ENCODE data around the gene ANOS1.
"Not testable (repeated sequence)": the region's sequence is repeated elsewhere in the genome, so short reads cannot be mapped to it uniquely, and the experiment has no call there.

Gene ANOS1

DNA sequence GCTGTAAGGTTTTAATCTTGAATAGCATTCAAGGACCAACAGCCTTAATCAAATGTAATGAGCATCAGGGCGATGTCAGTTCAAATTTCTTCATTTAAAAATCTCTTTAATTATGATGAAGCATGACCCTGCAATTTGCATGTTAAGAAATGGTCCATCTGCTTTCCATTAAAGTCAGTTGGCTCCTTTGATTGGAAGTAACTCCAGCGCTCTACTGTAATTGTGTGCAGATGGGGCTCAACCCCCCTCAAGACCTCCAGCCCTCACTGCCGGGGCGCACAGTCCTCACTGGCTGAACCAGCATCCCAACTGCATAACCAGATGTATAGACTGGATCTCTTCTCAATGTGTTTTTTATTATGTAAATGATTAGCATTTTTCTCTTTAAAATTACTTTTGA lies 140.4 kb downstream of the ANOS1 start:
- DNase-seq, result no peak

DNA sequence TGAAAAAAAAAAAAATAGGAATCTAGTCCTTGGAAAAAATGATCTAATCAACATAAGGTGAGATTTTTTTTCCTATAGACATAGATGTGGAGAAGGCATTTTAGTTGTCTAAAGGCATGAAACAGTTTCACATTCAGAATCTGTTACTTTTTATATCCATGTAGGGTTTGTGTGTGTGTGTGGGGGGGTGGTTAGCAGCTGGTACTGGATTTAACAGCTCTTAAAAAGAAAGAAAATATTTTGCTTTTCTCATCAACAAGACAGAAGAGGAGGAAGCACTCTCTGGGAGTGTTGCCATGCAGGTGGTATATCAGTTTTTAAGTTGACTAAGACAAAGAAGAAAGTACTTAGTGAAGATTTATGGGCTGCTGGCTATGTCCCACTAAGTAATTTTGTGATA lies 145.0 kb downstream of the ANOS1 start:
- DNase-seq, result no peak

GRCh38 chrX:8579602-8580001 lies 152.3 kb downstream of the ANOS1 start:
- DNase-seq, result no peak

- DNase-seq, result no peak
Measured at GRCh38 chrX:8576821-8577220, 155.1 kb downstream of the ANOS1 start.

DNA sequence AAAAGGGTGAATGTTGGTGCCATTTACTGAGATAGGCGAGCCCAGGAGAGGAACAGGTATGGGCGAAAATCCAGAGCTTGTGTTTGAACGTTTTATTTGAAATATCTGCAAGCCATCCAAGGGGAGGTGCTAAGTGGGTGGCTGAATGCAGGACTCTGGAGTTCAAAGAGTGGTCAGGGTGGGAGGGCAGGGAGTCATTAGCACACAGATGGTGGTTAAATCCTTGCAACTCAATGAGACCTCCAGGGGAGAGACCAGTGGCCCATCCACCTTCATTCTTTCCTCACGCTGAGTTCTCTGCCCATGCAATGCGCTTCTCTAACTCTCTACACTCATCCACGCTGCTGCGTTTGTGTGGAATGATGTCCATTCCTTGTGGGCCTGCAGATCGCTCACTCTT lies 166.2 kb downstream of the ANOS1 start:
- no peak for DNase-seq

DNA sequence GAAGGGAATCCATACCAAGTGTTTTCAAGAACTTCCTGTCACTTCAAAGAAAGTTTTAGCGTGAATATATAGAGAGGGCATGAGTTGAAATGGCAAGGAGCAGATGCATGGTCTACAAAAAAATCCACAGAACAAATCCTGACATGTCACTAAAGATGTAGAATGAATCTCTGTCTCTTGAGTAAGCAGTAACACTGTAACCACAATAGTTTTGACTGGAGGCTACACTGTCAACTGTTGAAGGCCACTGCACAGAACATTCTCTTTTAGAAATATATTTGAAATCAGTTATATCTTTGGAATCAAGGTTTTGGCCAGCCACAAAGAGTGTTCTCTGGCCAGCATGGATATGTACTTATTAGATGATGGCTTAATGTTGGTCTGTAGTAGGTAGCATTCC lies 183.5 kb downstream of the ANOS1 start:
- no peak for DNase-seq

DNA sequence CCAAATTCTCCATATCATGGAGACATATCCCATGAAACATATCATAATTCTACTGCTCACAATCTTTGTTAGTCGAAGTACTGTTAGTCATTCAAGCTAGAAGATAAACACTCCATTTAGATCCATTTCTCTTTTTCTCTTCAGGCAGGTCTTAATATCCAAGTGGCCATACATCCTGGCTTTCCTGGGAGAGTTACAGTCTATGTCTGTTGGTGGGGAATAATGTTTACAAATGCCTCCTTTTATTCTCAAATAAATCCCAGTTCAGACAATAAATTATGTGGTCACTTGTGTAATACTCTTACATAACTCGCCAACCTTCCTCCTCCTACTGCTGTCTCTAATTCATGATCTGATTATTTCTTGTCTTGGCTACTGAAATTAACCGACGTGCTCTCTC lies 185.2 kb downstream of the ANOS1 start:
- no peak for DNase-seq

DNA sequence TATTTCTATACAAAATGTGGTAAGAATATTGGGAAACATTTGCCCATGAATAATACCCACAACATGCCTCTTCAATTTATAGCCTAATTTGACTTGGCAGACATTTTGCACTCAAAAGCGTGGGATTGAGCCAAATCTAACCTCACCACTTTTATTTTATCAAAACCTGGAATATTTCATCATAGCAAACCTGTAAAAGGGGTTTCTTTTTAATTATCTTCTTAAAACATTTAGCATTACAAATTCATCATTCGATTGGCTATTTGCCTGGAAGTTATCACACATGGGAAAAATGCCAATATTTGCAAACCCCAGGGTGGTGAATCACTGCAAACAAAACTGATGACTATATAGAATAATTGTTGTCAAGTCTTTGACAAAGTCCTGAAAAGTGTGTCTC lies 211.1 kb downstream of the ANOS1 start:
- no peak for DNase-seq

DNA sequence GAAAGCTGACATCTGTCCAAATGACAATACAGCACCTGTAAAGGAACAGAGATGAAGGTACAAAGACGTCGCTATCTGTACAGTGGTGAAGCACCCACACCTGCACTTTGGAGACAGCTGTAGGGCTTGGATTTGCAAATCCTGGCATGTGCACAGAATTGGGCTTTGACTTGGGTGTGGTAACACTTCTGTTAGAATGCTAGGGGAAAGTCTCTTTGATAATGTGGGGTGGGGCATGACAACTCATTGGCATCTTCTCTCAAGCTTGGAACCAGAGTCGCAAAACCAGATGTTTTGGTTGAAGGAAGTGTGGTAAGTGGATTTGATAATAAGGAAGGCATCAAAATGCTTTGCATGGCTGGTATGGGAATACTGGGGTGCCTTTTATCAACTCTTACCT lies 211.8 kb downstream of the ANOS1 start:
- no peak for DNase-seq

DNA sequence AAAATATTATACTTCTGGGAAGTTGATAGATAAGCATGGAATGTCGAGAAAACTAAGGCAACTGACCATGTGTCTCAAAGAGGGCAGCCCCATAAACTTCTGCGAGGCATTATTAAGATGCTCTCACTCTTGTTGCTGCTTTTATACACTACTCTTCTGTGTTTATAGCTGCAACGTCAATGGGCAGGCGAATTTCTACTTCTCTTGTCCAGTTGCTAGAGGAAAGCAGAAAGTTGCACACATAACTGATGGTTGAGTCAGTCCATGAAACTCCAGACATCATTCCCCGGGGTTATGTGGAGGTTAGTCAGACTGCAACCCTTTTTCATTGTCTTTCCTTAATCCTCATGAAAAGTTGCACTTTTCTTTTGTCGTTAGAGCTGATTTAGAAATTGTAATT lies 227.5 kb downstream of the ANOS1 start:
- DNase-seq, result no peak

DNA sequence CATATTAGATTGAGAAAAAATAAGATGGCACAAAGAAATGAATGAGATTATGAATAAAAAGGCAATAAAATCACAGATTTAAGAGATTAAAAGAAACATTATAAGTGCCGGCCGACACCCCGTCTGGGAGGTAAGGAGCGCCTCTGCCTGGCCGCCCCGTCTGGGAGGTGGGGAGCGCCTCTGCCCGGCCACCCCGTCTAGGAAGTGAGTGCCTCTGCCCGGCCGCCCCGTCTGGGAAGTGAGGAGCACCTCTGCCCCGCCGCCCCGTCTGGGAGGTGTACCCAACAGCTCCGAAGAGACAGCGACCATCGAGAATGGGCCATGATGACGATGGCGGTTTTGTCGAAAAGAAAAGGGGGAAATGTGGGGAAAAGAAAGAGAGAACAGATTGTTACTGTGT lies 229.8 kb downstream of the ANOS1 start:
- not testable (repeated sequence) for DNase-seq

DNA sequence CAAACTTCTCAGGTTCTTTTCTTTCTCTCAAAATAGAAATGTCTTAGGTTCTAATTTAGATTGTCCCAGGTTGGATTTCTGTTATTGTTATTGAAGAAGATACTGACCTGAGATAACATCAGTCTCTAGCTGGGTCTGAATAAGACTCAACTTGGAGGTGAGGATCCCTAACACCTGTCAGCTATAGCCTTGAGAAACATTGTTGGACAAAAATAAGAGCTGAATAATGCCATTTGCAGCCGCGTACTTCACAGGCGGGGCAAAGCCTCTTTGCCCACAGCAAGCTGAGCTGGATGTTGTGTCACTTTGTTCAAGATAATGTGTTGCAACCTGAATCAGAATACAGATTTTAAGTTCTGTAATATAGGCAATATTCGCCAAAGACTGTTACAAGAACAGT lies 231.7 kb downstream of the ANOS1 start:
- no peak for DNase-seq

DNA sequence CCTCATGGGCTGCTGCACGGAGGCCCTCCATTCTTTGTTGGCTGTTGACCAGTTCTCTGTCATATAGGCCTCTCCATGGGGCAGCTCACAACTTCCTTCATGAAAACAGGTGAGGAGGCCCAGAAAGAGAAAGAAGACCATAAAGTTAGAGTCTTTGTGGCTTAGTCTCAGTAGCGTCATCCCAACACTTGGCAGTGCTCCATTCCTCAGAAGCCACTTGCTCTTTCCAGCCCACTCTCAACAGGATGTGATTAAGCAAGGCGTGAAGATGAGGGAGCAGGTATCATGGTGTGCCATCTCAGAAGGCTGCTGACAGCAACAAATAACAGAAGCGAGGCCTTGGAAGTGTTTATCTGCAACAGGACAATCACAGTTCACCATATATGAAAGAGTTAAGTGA lies 236.9 kb downstream of the ANOS1 start:
- DNase-seq, result not testable (repeated sequence)

GRCh38 chrX:8484360-8484949 lies 247.5 kb downstream of the ANOS1 start:
- no peak for DNase-seq

All from stimulated activated CD4-positive, alpha-beta T cell treated with anti-CD3 and anti-CD28 coated beads, Interleukin-2, amount 100 ng/mL, for 24 hours (primary cell).